Esophagus squamous epithelium (tissue), 5 donors: Measurements from ENCODE around the gene EDEM1. TPM values are rescaled to one million over a fixed set of nuclear protein-coding genes. Genes with fewer than 3 reads are reported as not detected.

ENCODE experiments used
- DNase-seq: peaks from one replicate; lab custom pipeline; 2025; lab: John Stamatoyannopoulos, UW
- H3K27ac ChIP-seq, 4 donors: fragments of 200-600 bp; sonication (generic); one replicate each; pipeline ENCODE4 v1.5.1; 2016 to 2019; ENCODE audit warnings: mild to moderate bottlenecking in 1 of 4
- H3K27me3 ChIP-seq, 4 donors: fragments of 200-600 bp; sonication (generic); 1 replicate in 3 of 4; 2 replicates in 1 of 4; pipeline versions ENCODE4 v1.5.1 to v1.6.0; 2017 to 2021; ENCODE audit warnings: antibody characterized with exemption in 1 of 4
- H3K36me3 ChIP-seq, 3 donors: fragments of 200-600 bp; sonication (generic); one replicate each; pipeline ENCODE4 v1.5.1; 2016 to 2019
- H3K4me1 ChIP-seq, 3 donors: fragments of 200-600 bp; sonication (generic); one replicate each; pipeline ENCODE4 v1.5.1; 2017 to 2019
- H3K4me3 ChIP-seq, 4 donors: fragments of 200-600 bp; sonication (generic); 1 replicate in 3 of 4; 2 replicates in 1 of 4; pipeline ENCODE4 v1.5.1; 2016 to 2019; ENCODE audit warnings: mild to moderate bottlenecking in 2 of 4, moderate library complexity in 1 of 4
- H3K9me3 ChIP-seq, 3 donors: fragments of 200-600 bp; sonication (generic); one replicate each; pipeline ENCODE4 v1.5.1; 2016 to 2019
- POLR2A ChIP-seq, 4 donors: fragments of 450-650 bp; IDR thresholded peaks; one replicate each; pipeline ENCODE4 v1.6.1; 2017; ENCODE audit warnings: antibody characterized with exemption in 4 of 4, mild to moderate bottlenecking in 4 of 4, moderate library complexity in 3 of 4
- WGBS, 2 donors: methylation state at CpG; one replicate each; pipeline ENCODE4 v1.1.5; 2018; 5-methylcytosine and 5-hydroxymethylcytosine counted together
- intact Hi-C: fragments of 100-400 bp; cut with DNase I; formaldehyde crosslinking; loops from one replicate; pipeline ENCODE4 v1.15.0; 2022
- total RNA-seq, 4 donors: library from RNA; depleted of rRNA; stranded (reverse); fragments of >200 nt; gene quantifications; one replicate each; pipeline ENCODE4 v1.1.0, GENCODE V29; 2016
- TF ChIP-seq, protein P1 (sequence below), 6 experiments: fragments of 450-650 bp in 4 of 6; fragments of 200-600 bp in 2 of 6; sonication (generic) in 2 of 6; IDR thresholded peaks; one replicate each; pipeline ENCODE4 v1.5.1; 2016 to 2019; ENCODE audit warnings: antibody characterized with exemption in 6 of 6, mild to moderate bottlenecking in 4 of 6, moderate library complexity in 4 of 6
- donor health status: DM: yes; HTN: yes; CAD: no.

EDEM1 gene
- total RNA-seq, 4 donors from 2014 or later = 25.0 to 56.6 (median 40.2) TPM

DNA sequence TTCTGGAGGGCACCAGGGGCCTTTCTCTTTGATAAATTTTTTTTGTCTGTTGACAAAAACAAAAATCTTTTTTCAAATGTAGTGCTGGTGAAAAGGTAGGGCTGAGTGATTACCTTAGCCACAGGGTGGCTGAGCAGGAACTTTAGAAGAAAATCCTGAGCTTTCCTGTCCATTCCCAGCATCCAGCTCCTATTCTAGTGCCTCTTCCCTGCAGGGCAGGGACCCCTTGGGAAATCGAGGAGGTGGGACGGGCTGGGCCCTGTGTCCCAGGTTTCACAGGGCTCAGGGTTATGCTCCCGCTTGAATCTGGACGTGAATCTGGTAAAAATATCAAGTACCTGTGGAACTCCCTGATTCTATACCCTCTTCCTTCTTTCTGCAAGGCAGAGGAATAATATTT lies 31.7 kb downstream of the EDEM1 start:
- TF ChIP-seq, protein P1, sequence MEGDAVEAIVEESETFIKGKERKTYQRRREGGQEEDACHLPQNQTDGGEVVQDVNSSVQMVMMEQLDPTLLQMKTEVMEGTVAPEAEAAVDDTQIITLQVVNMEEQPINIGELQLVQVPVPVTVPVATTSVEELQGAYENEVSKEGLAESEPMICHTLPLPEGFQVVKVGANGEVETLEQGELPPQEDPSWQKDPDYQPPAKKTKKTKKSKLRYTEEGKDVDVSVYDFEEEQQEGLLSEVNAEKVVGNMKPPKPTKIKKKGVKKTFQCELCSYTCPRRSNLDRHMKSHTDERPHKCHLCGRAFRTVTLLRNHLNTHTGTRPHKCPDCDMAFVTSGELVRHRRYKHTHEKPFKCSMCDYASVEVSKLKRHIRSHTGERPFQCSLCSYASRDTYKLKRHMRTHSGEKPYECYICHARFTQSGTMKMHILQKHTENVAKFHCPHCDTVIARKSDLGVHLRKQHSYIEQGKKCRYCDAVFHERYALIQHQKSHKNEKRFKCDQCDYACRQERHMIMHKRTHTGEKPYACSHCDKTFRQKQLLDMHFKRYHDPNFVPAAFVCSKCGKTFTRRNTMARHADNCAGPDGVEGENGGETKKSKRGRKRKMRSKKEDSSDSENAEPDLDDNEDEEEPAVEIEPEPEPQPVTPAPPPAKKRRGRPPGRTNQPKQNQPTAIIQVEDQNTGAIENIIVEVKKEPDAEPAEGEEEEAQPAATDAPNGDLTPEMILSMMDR (IDR thresholded peaks at IDR 0.05) = no peak
- no peak for TF ChIP-seq POLR2A (IDR thresholded peaks at IDR 0.05)

DNA sequence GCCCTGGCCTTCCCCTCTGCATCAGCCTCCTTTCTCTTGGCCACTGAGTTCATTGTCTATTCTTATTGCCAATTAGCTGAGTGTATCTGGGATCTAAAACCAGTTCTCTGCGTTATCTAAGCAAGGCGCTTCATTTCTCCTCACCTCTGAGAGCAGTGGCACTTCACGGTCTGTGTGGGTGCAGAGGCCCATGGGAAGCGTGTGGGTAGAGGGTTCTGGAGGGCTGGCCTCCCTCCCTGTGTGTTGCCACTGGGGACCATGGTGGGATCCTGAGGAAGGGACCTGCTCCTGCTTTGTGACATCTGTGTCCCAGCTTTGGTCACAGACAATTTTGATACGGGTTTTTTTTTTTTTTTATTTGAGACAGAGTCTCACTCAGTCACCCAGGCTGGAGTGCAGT lies 32.7 kb downstream of the EDEM1 start:
- Histone ChIP-seq H3K27me3 (no peaks in the 10 kb centered on the region), H3K36me3 (peaks cover 0 to 49% (median 9%) of the 10 kb centered on the region in 3 donors), H3K4me1 (peaks cover 0 to 13% (median 0%) of the 10 kb centered on the region in 3 donors), H3K4me3 (no peak overlapping the region), H3K27ac (no peak overlapping the region), H3K9me3 (no peaks in the 10 kb centered on the region)
- DNase-seq = no peak
- intact Hi-C loops = no loop called here
- TF ChIP-seq POLR2A (IDR thresholded peaks at IDR 0.05) = no peak
- TF ChIP-seq, protein P1 (IDR thresholded peaks at IDR 0.05) = no peak
- WGBS, 2 donors = 63 to 71% methylated on average over 5 of the region's 5 CpGs

More for the DNA sequence above, 31.7 kb downstream of the EDEM1 start:
- Histone ChIP-seq H3K4me1 (peaks cover 0 to 13% (median 0%) of the 10 kb centered on the region in 3 donors), H3K36me3 (peaks cover 2 to 59% (median 10%) of the 10 kb centered on the region in 3 donors), H3K27ac (no peak overlapping the region), H3K4me3 (no peak overlapping the region), H3K27me3 (no peaks in the 10 kb centered on the region), H3K9me3 (no peaks in the 10 kb centered on the region)
- WGBS, 2 donors = 89 to 93% methylated on average over 4 of the region's 4 CpGs
- no peak for DNase-seq
- intact Hi-C loops = no loop called here

DNA sequence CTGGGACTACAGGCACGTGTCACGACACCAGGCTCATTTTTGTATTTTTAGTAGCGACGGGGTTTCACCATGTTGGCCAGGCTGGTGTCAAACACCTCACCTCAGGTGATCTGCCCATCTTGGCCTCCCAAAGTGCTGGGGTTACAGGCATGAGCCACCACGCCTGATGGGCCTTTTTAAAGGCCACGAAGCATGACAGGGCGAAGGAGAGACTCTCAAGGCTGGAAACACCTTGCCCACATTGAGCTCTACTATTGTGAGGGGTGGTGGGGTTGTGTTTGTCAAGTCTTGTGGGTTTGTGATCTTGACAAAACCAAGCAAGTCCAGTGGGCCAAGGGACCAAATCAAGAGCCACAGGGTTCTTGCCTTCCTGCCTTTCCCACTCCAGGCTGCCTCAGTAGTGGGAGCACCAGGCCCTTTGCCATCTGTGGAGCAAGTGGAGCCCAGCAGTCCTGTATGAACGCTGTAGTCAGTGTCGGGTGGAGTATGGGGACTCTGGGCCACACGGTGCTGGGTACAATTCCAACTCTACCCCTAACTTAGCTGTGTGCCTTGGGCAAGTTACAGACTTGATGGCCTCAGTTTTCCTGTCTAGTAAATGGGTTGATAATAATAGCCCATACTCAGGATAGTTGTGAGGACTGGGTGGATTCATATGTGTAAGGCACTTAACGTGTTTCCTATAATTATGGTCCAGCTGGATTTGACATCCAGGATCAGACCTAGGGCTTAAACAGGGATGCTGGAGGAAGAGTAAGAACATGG lies 33.3 kb downstream of the EDEM1 start:
- Histone ChIP-seq H3K9me3 (no peaks in the 10 kb centered on the region), H3K4me3 (no peak overlapping the region), H3K36me3 (peaks cover 0 to 42% (median 2%) of the 10 kb centered on the region in 3 donors), H3K27me3 (no peaks in the 10 kb centered on the region), H3K27ac (no peak overlapping the region), H3K4me1 (peaks cover 0 to 13% (median 0%) of the 10 kb centered on the region in 3 donors)
- DNase-seq = no peak
- TF ChIP-seq POLR2A (IDR thresholded peaks at IDR 0.05) = no peak
- TF ChIP-seq, protein P1 (IDR thresholded peaks at IDR 0.05) = no peak
- intact Hi-C loops = no loop called here
- 91 to 95% methylated on average over 4 to 8 of the region's 11 CpGs for WGBS, 2 donors

DNA sequence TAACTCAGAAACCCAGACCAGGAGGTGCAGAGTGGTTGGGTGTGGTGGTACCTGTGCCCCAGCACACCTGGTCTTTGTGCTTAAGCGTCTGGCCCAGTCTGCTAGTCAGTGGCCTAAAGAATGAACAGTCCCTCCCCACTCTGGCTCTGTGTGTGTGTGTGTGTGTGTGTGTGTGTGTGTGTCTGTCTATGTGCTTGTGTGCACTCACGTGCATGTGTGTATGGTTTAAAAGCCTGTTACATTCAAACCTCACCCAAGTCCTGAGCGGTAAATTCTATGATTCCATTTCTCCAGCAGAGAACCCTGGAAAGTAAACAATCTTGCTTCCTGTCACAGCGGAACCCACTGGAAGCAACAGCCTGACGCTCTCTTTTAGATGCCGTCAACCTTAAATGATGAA lies 34.2 kb downstream of the EDEM1 start:
- no peak for DNase-seq
- 55 to 60% methylated on average over 6 of the region's 6 CpGs for WGBS, 2 donors
- no peaks in the 10 kb centered on the region for H3K27me3 ChIP-seq
- H3K4me1 ChIP-seq = peaks cover 0 to 13% (median 0%) of the 10 kb centered on the region in 3 donors
- H3K4me3 ChIP-seq = no peak overlapping the region
- H3K27ac ChIP-seq = no peak overlapping the region
- no peaks in the 10 kb centered on the region for H3K9me3 ChIP-seq
- intact Hi-C loops = no loop called here
- TF ChIP-seq POLR2A (IDR thresholded peaks at IDR 0.05) = no peak
- TF ChIP-seq, protein P1 (IDR thresholded peaks at IDR 0.05) = no peak
- peaks cover 0 to 34% (median 0%) of the 10 kb centered on the region in 3 donors for H3K36me3 ChIP-seq

DNA sequence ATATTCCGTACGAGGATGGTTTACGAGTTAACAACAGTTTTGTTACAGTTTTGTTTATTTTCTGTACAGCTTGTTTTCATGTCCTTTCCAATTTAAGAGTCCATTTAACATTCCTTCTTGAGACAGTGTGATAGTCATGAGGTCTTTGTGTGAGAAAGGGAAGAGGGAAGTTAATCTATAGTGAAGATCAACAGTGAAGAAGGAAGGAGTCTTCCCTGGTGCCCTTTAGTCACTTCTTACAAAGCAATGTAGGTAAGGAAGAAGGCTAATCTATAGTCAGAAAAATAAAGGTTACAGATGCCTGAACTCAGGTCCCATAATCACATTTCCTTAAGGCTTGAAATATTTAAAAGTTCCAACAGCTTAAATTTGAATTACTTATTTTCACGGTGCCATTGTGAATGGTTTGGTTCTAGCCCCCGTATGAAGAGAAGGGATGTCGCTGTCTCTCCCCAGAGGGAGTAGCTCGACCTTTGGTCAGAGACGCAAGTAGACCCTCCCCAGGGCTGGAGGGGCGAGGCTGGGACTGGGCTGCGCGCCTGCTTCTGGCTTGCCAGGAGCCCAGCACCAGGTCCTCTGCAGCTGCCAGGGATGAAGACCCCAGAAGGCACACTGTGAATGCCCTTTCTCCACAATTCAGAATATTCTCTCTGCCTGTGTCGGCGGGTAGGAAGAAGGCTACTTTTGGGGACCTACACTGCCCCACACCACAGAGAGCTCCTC lies 34.9 kb downstream of the EDEM1 start:
- Histone ChIP-seq H3K4me3 (no peak overlapping the region), H3K27me3 (peaks cover 0 to 1% (median 0%) of the 10 kb centered on the region in 4 donors), H3K27ac (no peak overlapping the region), H3K9me3 (no peaks in the 10 kb centered on the region), H3K36me3 (peaks cover 0 to 26% (median 0%) of the 10 kb centered on the region in 3 donors), H3K4me1 (peaks cover 0 to 13% (median 0%) of the 10 kb centered on the region in 3 donors)
- intact Hi-C loops = no loop called here
- 81 to 83% methylated on average over 7 to 11 of the region's 13 CpGs for WGBS, 2 donors
- TF ChIP-seq, protein P1 (IDR thresholded peaks at IDR 0.05) = no peak
- DNase-seq = no peak
